A549 treated with Hydrocortisone at 1 μM for 4 hours (cell line): ENCODE data around the gene CDK12. TPM values are rescaled to one million over a fixed set of nuclear protein-coding genes. Genes with fewer than 3 reads are reported as not detected.

Experiments used
- total RNA-seq: library from RNA; stranded (reverse); fragments of 200-300 nt; extraction: Qiagen RNA extraction; gene quantifications from 5 replicates; pipeline ENCODE4 v1.2.3, GENCODE V29; 2022

Gene CDK12
- 28.8 to 39.4 TPM (median 35.1 TPM) in 5 replicates for total RNA-seq

DNA sequence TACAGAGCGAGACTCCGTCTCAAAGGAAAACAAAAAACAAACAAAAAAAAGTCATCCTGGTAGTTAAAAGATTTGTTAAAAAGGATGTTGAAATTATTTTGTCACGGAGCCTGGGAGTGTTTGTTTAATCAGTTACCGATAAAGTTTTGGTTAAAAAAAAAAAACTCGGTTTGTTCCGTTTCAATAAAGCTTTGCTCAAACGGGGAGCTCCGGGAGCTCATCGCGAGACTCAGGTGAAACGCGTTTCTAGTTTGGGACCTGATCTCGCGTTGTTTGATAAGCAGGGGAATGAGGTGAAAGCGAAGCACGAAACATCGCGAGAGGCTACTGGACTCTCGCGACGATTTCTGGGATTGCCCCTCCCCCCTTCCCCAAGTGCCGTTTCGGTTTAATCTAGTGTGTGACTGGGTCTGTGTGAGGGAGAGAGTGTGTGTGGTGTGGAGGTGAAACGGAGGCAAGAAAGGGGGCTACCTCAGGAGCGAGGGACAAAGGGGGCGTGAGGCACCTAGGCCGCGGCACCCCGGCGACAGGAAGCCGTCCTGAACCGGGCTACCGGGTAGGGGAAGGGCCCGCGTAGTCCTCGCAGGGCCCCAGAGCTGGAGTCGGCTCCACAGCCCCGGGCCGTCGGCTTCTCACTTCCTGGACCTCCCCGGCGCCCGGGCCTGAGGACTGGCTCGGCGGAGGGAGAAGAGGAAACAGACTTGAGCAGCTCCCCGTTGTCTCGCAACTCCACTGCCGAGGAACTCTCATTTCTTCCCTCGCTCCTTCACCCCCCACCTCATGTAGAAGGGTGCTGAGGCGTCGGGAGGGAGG lies at the start of gene CDK12:
Gene CDK12 (plus strand): TSS at position 374 of the 813 bp plus-strand sequence. CDS start 586 bp downstream, outside the sequence.

DNA sequence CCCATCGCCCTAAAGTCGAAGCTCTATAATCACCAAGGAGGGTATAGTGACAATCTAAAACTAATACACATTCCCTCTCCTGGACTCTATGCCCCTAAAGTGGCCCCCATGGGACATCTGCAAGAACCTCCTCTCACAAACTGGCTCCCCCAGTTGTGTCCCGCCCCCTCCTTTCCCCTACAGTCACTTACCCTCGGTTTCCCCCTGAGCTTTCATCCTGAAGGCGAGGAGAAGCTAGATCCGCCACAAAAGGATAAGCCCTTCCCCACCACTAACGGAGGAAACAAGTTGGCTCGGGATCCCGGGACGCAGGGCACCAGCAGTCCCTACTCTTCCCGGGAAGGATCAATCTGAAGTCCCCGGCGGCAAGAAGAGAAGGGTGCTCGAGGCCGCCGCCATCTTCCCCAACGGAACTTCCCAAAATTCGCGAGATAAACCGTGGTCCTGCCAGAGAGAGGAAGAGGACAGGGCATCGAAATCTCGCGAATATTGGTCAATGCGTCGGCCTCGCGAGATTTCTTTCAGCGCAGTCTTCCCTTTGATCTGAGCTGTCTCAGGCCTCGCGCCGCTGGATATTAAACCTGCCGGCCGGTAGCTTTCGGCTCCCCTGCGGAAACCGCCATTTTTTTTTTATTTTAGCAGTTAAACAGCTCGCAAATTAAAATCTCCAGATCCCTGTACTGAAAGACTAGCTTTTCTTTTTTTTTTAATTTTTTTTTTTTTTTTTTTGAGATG lies 10.3 kb upstream of the CDK12 start, which contains the start of gene MED1:
Gene MED1 (minus strand): TSS at position 417 of the 735 bp plus-strand sequence. CDS start 201 bp downstream, at position 216.

Other genes starting within 250 kb of the CDK12 start
- 3.5 to 4.8 TPM (median 4.0 TPM) in 5 replicates for gene STAC2, start 235.5 kb upstream of the CDK12 start, total RNA-seq
- 6.2 to 8.3 TPM (median 7.3 TPM) in 5 replicates for gene FBXL20, start 59.9 kb upstream of the CDK12 start, total RNA-seq
- gene MED1, start 10.2 kb upstream of the CDK12 start, total RNA-seq = 25.2 to 38.1 TPM (median 29.4 TPM) in 5 replicates
- not detected in 5 replicates for gene NEUROD2, start 146.4 kb downstream of the CDK12 start, total RNA-seq
- 0.12 to 0.18 TPM (median 0.13 TPM) in 4 of 5 replicates, not detected in the other for gene PPP1R1B, start 165.5 kb downstream of the CDK12 start, total RNA-seq
- gene STARD3, start 175.7 kb downstream of the CDK12 start, total RNA-seq = 48.1 to 62.3 TPM (median 56.4 TPM) in 5 replicates
- gene TCAP, start 203.9 kb downstream of the CDK12 start, total RNA-seq = 0.70 to 1.2 TPM (median 0.93 TPM) in 5 replicates
- gene PNMT, start 207.0 kb downstream of the CDK12 start, total RNA-seq = 0.26 to 0.40 TPM (median 0.27 TPM) in 4 of 5 replicates, not detected in the other
- 7.8 to 8.6 TPM (median 8.0 TPM) in 5 replicates for gene PGAP3, start 226.6 kb downstream of the CDK12 start, total RNA-seq
- 29.9 to 37.8 TPM (median 33.7 TPM) in 5 replicates for gene ERBB2, start 238.6 kb downstream of the CDK12 start, total RNA-seq